DOHH2 (cell line): ENCODE measurements around the gene TBL1XR1.

Source experiments
- EZH2phosphoT487 ChIP-seq: fragments of 200-600 bp; sonication (generic); IDR thresholded peaks from 2 replicates; pipeline ENCODE4 v1.6.1; 2017; ENCODE audit warnings: borderline replicate concordance, mild to moderate bottlenecking, antibody characterized with exemption, low read length, moderate library complexity, mixed read lengths
- TF ChIP-seq, protein P1 (sequence below): fragments of 200-600 bp; sonication (generic); IDR thresholded peaks from one replicate; pipeline ENCODE4 v1.5.1; 2014; ENCODE audit warnings: antibody characterized with exemption, mild to moderate bottlenecking, low read depth, low read length; ENCODE audit not compliant: poor library complexity, severe bottlenecking

GRCh38 chr3:177126015-177126773 lies 71.1 kb downstream of the TBL1XR1 start:
- TF ChIP-seq, protein P1, sequence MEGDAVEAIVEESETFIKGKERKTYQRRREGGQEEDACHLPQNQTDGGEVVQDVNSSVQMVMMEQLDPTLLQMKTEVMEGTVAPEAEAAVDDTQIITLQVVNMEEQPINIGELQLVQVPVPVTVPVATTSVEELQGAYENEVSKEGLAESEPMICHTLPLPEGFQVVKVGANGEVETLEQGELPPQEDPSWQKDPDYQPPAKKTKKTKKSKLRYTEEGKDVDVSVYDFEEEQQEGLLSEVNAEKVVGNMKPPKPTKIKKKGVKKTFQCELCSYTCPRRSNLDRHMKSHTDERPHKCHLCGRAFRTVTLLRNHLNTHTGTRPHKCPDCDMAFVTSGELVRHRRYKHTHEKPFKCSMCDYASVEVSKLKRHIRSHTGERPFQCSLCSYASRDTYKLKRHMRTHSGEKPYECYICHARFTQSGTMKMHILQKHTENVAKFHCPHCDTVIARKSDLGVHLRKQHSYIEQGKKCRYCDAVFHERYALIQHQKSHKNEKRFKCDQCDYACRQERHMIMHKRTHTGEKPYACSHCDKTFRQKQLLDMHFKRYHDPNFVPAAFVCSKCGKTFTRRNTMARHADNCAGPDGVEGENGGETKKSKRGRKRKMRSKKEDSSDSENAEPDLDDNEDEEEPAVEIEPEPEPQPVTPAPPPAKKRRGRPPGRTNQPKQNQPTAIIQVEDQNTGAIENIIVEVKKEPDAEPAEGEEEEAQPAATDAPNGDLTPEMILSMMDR, result no peak
- no peak for TF ChIP-seq EZH2phosphoT487
